ENCODE data around the gene SRPRB. TPM values are rescaled to one million over a fixed set of nuclear protein-coding genes. Genes with fewer than 3 reads are reported as not detected.

SRPRB gene
- total and polyA plus RNA-seq, 3 donors from 2014 or later, result 35.9 to 104 (median 42.7) TPM

GRCh38 chr3:133835418-133835743 lies 29.8 kb downstream of the SRPRB start:
- H3K27me3 ChIP-seq, result no peaks in the 10 kb centered on the region
- TF ChIP-seq POLR2A (IDR thresholded peaks at IDR 0.05) (no peak), CTCF (IDR thresholded peaks at IDR 0.05) (no peak)
- no peaks in the 10 kb centered on the region for H3K36me3 ChIP-seq (ENCODE audit: low read depth, missing control alignments)
- H3K4me1 ChIP-seq, result no peaks in the 10 kb centered on the region
- H3K27ac ChIP-seq, result no peak overlapping the region
- intact Hi-C loops (cut with DNase I; ENCODE audit: low total_unique reads), result no loop called here
- DNase-seq, result no peak
- 92 to 93% methylated on average over 3 of the region's 3 CpGs for WGBS, 2 donors
- no peak overlapping the region for H3K4me3 ChIP-seq
- no peaks in the 10 kb centered on the region for H3K9me3 ChIP-seq

GRCh38 chr3:133835961-133836360 lies 30.3 kb downstream of the SRPRB start:
- TF ChIP-seq POLR2A (IDR thresholded peaks at IDR 0.05), result no peak
- no peaks in the 10 kb centered on the region for H3K27me3 ChIP-seq
- H3K36me3 ChIP-seq (ENCODE audit: low read depth, missing control alignments), result no peaks in the 10 kb centered on the region

GRCh38 chr3:133836497-133837158 lies 31.0 kb downstream of the SRPRB start:
- intact Hi-C loops (cut with DNase I; ENCODE audit: low total_unique reads), result no loop called here
- TF ChIP-seq CTCF (IDR thresholded peaks at IDR 0.05), result no peak
- no peak overlapping the region for H3K27ac ChIP-seq
- H3K4me3 ChIP-seq, result no peak overlapping the region
- H3K4me1 ChIP-seq, result no peaks in the 10 kb centered on the region
- H3K9me3 ChIP-seq, result no peaks in the 10 kb centered on the region
- H3K36me3 ChIP-seq (ENCODE audit: low read depth, missing control alignments), result no peaks in the 10 kb centered on the region
- H3K27me3 ChIP-seq, result no peaks in the 10 kb centered on the region
- DNase-seq, result no peak
- 92 to 95% methylated on average over 4 to 6 of the region's 6 CpGs for WGBS, 2 donors

More at GRCh38 chr3:133835961-133836360, 30.3 kb downstream of the SRPRB start:
- H3K9me3 ChIP-seq, result no peaks in the 10 kb centered on the region
- WGBS, 2 donors, result 95 to 99% methylated on average over 4 of the region's 4 CpGs
- DNase-seq, result no peak
- H3K4me3 ChIP-seq, result no peak overlapping the region
- no peak overlapping the region for H3K27ac ChIP-seq
- intact Hi-C loops (cut with DNase I; ENCODE audit: low total_unique reads), result no loop called here
- no peaks in the 10 kb centered on the region for H3K4me1 ChIP-seq

- 95 to 96% methylated on average over 17 to 22 of the region's 22 CpGs for WGBS, 2 donors
- TF ChIP-seq POLR2A (IDR thresholded peaks at IDR 0.05) (no peak), CTCF (IDR thresholded peaks at IDR 0.05) (no peak)
- H3K4me3 ChIP-seq, result no peak overlapping the region
- no peaks in the 10 kb centered on the region for H3K36me3 ChIP-seq (ENCODE audit: low read depth, missing control alignments)
- intact Hi-C loops (cut with DNase I; ENCODE audit: low total_unique reads), result no loop called here
- no peak for DNase-seq
- H3K9me3 ChIP-seq, result no peaks in the 10 kb centered on the region
- H3K4me1 ChIP-seq, result no peaks in the 10 kb centered on the region
- no peak overlapping the region for H3K27ac ChIP-seq
- H3K27me3 ChIP-seq, result no peaks in the 10 kb centered on the region
These were observed 32.1 kb downstream of the SRPRB start for GRCh38 chr3:133837487-133838295.

GRCh38 chr3:133838296-133838789 lies 32.7 kb downstream of the SRPRB start:
- intact Hi-C loops (cut with DNase I; ENCODE audit: low total_unique reads), result no loop called here
- Histone ChIP-seq H3K27me3 (no peaks in the 10 kb centered on the region), H3K4me3 (no peak overlapping the region), H3K9me3 (no peaks in the 10 kb centered on the region), H3K4me1 (no peaks in the 10 kb centered on the region), H3K27ac (no peak overlapping the region), H3K36me3 (ENCODE audit: low read depth, missing control alignments) (no peaks in the 10 kb centered on the region)
- 94 to 96% methylated on average over 4 of the region's 4 CpGs for WGBS, 2 donors
- no peak for DNase-seq
- TF ChIP-seq CTCF (IDR thresholded peaks at IDR 0.05) (no peak), POLR2A (IDR thresholded peaks at IDR 0.05) (no peak)

All from testis (tissue), 3 donors.